Neural progenitor cell (in vitro differentiated cells): ENCODE measurements around the gene NFATC2. TPM values are rescaled to one million over a fixed set of nuclear protein-coding genes. Genes with fewer than 3 reads are reported as not detected.

Experiments
- DNase-seq: peaks from one replicate; pipeline ENCODE4 v3.0.0-alpha.2; 2016; ENCODE audit warnings: low spot score
- H2AFZ ChIP-seq: fragments of 200-600 bp; sonication (generic); replicated peaks from 2 replicates; pipeline ENCODE4 v1.6.1; 2016; ENCODE audit warnings: antibody characterized with exemption
- H3F3A ChIP-seq: fragments of 200-600 bp; sonication (generic); 2 replicates; pipeline ENCODE4 v1.6.1; 2016; ENCODE audit warnings: antibody characterized with exemption, low read depth
- H3K27ac ChIP-seq: fragments of 200-600 bp; sonication (generic); 2 replicates; pipeline ENCODE4 v1.5.1; 2016; ENCODE audit warnings: mild to moderate bottlenecking
- H3K27me3 ChIP-seq: fragments of 200-600 bp; sonication (generic); 2 replicates; pipeline ENCODE4 v1.6.1; 2016; ENCODE audit warnings: mild to moderate bottlenecking, moderate library complexity
- H3K36me3 ChIP-seq: fragments of 200-600 bp; sonication (generic); 2 replicates; pipeline ENCODE4 v1.5.1; 2016
- H3K4me1 ChIP-seq: fragments of 200-600 bp; sonication (generic); 2 replicates; pipeline ENCODE4 v1.6.1; 2016; ENCODE audit warnings: mixed run types
- H3K4me2 ChIP-seq: fragments of 200-600 bp; sonication (generic); 2 replicates; pipeline ENCODE4 v1.6.1; 2016
- H3K4me3 ChIP-seq: fragments of 200-600 bp; sonication (generic); 2 replicates; pipeline ENCODE4 v1.5.1; 2016
- H3K79me2 ChIP-seq: fragments of 200-600 bp; sonication (generic); 2 replicates; pipeline ENCODE4 v1.6.1; 2016; ENCODE audit warnings: low read depth
- H3K9ac ChIP-seq: fragments of 200-600 bp; sonication (generic); 2 replicates; pipeline ENCODE4 v1.6.1; 2016
- H3K9me3 ChIP-seq: fragments of 200-600 bp; sonication (generic); 2 replicates; pipeline ENCODE4 v1.5.1; 2016; ENCODE audit warnings: low read depth
- H4K20me1 ChIP-seq: fragments of 200-600 bp; sonication (generic); 2 replicates; pipeline ENCODE4 v1.6.1; 2016; ENCODE audit warnings: low read depth
- H3K27ac Mint-ChIP-seq: 3 replicates; pipeline ENCODE4 v1.8.0; 2021; ENCODE audit warnings: mixed read lengths
- H3K27me3 Mint-ChIP-seq: 2 replicates; pipeline ENCODE4 v1.8.0; 2022; ENCODE audit warnings: low read depth, mild to moderate bottlenecking, inconsistent platforms, moderate library complexity, mixed read lengths; ENCODE audit not compliant: insufficient read depth
- H3K36me3 Mint-ChIP-seq: 3 replicates; pipeline ENCODE4 v1.8.0; 2021; ENCODE audit warnings: mixed read lengths
- H3K4me1 Mint-ChIP-seq: 3 replicates; pipeline ENCODE4 v1.8.0; 2021; ENCODE audit warnings: mixed read lengths
- H3K4me3 Mint-ChIP-seq: 3 replicates; pipeline ENCODE4 v1.8.0; 2021; ENCODE audit warnings: mild to moderate bottlenecking, moderate library complexity, mixed read lengths
- H3K9me3 Mint-ChIP-seq: 3 replicates; pipeline ENCODE4 v1.8.0; 2020; ENCODE audit warnings: mixed read lengths
- EZH2 ChIP-seq: fragments of 200-600 bp; sonication (generic); IDR thresholded peaks from 2 replicates; pipeline ENCODE4 v1.6.1; 2017; ENCODE audit warnings: antibody characterized with exemption, mild to moderate bottlenecking, moderate library complexity
- EZH2phosphoT487 ChIP-seq: fragments of 200-600 bp; sonication (generic); IDR thresholded peaks from 2 replicates; pipeline ENCODE4 v1.6.1; 2017; ENCODE audit warnings: antibody characterized with exemption
- total RNA-seq: library from RNA; depleted of rRNA; stranded (reverse); fragments of >200 nt; gene quantifications from 2 replicates; pipeline ENCODE4 v1.2.3, GENCODE V29; 2015; ENCODE audit warnings: low replicate concordance
- TF ChIP-seq, protein P1 (sequence below): fragments of 200-600 bp; sonication (generic); IDR thresholded peaks from 2 replicates; pipeline ENCODE4 v1.5.1; 2017; ENCODE audit warnings: antibody characterized with exemption, mild to moderate bottlenecking

The NFATC2 gene
- total RNA-seq, 1 donor from 2014 or later, result 0.19 TPM

DNA sequence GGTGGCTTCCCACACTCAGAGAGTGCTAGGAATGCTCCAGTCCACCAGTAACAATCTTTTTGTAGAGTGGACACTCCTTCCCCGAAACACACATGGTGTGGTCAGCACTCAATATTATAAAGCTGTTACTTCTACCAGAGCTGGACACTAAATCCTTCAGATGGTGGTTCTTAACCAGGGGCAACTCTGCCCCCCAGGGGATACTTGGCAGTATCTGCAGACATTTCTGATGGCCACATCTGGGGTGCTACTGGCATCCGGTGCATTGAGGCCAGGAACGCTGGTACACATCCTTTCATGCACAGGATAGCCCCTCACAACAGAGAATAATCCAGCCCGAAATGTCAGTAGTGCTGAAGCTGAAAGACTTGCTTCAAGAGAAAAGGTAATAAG, 124.4 kb downstream of the NFATC2 start:
- TF ChIP-seq EZH2phosphoT487, result no peak
- TF ChIP-seq EZH2, result no peak
- TF ChIP-seq, protein P1, sequence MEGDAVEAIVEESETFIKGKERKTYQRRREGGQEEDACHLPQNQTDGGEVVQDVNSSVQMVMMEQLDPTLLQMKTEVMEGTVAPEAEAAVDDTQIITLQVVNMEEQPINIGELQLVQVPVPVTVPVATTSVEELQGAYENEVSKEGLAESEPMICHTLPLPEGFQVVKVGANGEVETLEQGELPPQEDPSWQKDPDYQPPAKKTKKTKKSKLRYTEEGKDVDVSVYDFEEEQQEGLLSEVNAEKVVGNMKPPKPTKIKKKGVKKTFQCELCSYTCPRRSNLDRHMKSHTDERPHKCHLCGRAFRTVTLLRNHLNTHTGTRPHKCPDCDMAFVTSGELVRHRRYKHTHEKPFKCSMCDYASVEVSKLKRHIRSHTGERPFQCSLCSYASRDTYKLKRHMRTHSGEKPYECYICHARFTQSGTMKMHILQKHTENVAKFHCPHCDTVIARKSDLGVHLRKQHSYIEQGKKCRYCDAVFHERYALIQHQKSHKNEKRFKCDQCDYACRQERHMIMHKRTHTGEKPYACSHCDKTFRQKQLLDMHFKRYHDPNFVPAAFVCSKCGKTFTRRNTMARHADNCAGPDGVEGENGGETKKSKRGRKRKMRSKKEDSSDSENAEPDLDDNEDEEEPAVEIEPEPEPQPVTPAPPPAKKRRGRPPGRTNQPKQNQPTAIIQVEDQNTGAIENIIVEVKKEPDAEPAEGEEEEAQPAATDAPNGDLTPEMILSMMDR, result no peak
- H3K4me2 ChIP-seq, result no peak overlapping the region
- no peak for DNase-seq
- H3K9ac ChIP-seq, result no peak overlapping the region
- no peaks in the 10 kb centered on the region for H3K4me1 ChIP-seq
- H3K79me2 ChIP-seq, result no peaks in the 10 kb centered on the region
- peaks cover 10% of the 10 kb centered on the region for H3K4me1 Mint-ChIP-seq
- H3K36me3 ChIP-seq, result no peaks in the 10 kb centered on the region
- H3K36me3 Mint-ChIP-seq, result no peaks in the 10 kb centered on the region
- H3K4me3 ChIP-seq, result no peak overlapping the region
- H3K27ac Mint-ChIP-seq, result no peak overlapping the region
- H2AFZ ChIP-seq, result no peak overlapping the region
- H3F3A ChIP-seq, result peaks cover 2% of the 10 kb centered on the region
- no peaks in the 10 kb centered on the region for H4K20me1 ChIP-seq
- H3K27ac ChIP-seq, result no peak overlapping the region
- no peaks in the 10 kb centered on the region for H3K9me3 ChIP-seq
- no peaks in the 10 kb centered on the region for H3K9me3 Mint-ChIP-seq
- H3K27me3 Mint-ChIP-seq, result peaks cover 7% of the 10 kb centered on the region
- no peak overlapping the region for H3K4me3 Mint-ChIP-seq
- H3K27me3 ChIP-seq, result no peaks in the 10 kb centered on the region

DNA sequence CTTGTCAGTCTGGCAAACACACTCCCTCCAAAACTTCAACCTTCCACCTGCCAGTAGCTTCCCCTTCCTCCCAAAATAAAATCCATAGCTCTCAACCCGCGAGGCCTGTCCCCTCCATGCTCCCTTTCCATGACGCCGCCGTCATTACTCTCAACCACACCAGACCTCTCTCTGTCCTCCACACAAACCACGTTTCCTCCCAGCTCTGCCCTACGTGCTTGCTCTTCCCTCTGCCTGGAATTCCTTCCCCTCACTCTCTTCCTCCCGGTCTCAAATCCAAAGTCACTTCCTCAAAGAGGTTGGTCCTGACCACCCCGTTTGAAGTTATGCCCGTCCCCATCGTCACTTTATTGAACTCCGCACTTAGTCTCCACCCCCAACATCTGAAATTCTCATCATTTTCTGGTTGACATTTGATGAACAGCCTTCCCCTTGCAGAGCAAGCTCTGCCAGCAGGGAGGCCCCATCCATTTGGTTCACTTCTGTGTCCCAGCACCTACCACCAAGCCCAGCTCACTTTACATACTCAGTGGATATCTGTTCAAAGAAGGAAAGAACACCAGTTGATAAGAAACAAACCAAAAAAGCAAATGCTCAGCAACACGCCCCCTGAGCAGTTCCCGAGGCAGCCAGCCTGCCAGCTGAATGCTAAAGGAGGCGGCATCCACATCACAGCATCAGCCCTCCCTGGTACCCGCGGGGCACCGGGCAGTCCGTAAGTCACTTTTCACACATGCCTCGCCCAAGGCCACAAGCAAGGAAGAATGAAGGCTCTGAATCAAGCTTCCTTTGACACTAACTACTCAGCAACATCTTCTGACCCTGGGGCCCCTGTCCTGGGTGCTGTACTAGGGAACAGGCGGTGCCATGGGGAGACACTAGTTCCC, 125.0 kb downstream of the NFATC2 start:
- Histone ChIP-seq H3F3A (peaks cover 4% of the 10 kb centered on the region), H3K27ac (no peak overlapping the region), H3K27me3 (no peaks in the 10 kb centered on the region), H3K4me1 (peaks cover 2% of the 10 kb centered on the region), H3K4me2 (no peak overlapping the region), H3K36me3 (no peaks in the 10 kb centered on the region), H3K4me3 (no peak overlapping the region), H2AFZ (no peak overlapping the region), H3K9ac (no peak overlapping the region), H3K79me2 (no peaks in the 10 kb centered on the region), H4K20me1 (no peaks in the 10 kb centered on the region), H3K9me3 (no peaks in the 10 kb centered on the region)
- peaks cover 14% of the 10 kb centered on the region for H3K4me1 Mint-ChIP-seq
- H3K9me3 Mint-ChIP-seq, result no peaks in the 10 kb centered on the region
- H3K4me3 Mint-ChIP-seq, result no peak overlapping the region
- H3K36me3 Mint-ChIP-seq, result no peaks in the 10 kb centered on the region
- H3K27ac Mint-ChIP-seq, result no peak overlapping the region
- H3K27me3 Mint-ChIP-seq, result peaks cover 7% of the 10 kb centered on the region
- TF ChIP-seq EZH2phosphoT487 (no peak), EZH2 (no peak)
- TF ChIP-seq, protein P1, result no peak
- DNase-seq, result no peak

DNA sequence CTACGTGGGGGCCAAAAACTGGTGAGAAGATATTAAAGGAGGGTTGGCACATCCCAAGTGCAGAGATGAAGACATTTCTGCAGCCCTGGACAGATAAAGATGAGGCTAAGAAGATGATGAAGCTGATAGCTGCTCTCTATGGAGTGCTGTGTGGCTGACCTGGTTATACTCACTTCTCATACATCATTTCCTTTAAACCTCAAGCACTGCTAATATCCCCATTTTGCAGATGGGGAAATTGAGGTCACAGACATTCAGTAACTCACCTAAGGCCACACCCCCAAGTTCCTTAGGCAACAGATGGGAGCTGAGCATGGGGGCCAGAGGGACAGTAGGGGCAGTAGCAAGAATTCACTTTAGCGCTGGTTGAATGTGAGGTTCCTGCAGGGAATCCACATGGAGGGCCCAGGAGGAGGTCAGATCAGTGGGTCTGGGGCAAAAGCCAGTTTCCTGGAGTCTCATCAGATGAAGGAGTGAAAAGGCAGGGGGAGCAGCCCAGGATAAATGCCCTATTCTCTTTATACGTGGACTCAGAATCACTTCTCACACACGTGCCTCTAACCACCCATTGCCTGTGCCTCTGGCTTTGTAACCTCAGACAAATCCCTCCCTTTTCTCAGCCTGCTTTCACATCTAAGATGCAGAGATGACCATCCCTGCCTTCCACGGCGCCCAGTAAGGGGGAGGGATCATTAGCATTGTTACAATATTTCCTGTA, 125.8 kb downstream of the NFATC2 start:
- H4K20me1 ChIP-seq, result no peaks in the 10 kb centered on the region
- H3K27me3 Mint-ChIP-seq, result peaks cover 8% of the 10 kb centered on the region
- DNase-seq, result no peak
- no peak overlapping the region for H3K27ac ChIP-seq
- peaks cover 5% of the 10 kb centered on the region for H3K4me1 ChIP-seq
- no peak overlapping the region for H3K9ac ChIP-seq
- H3K79me2 ChIP-seq, result no peaks in the 10 kb centered on the region
- peaks cover 20% of the 10 kb centered on the region for H3K4me1 Mint-ChIP-seq
- H3K36me3 Mint-ChIP-seq, result no peaks in the 10 kb centered on the region
- TF ChIP-seq EZH2phosphoT487 (no peak), EZH2 (no peak)
- TF ChIP-seq, protein P1, result no peak
- no peaks in the 10 kb centered on the region for H3K36me3 ChIP-seq
- H3K27me3 ChIP-seq, result no peaks in the 10 kb centered on the region
- no peak overlapping the region for H3K4me3 ChIP-seq
- no peak overlapping the region for H3K4me3 Mint-ChIP-seq
- H3F3A ChIP-seq, result peaks cover 4% of the 10 kb centered on the region
- no peak overlapping the region for H3K4me2 ChIP-seq
- H3K9me3 ChIP-seq, result no peaks in the 10 kb centered on the region
- H3K27ac Mint-ChIP-seq, result no peak overlapping the region
- H3K9me3 Mint-ChIP-seq, result no peaks in the 10 kb centered on the region
- no peak overlapping the region for H2AFZ ChIP-seq
